ENCODE results near the gene LEPROT. TPM values are rescaled to one million over a fixed set of nuclear protein-coding genes. Genes with fewer than 3 reads are reported as not detected.

Gene LEPROT
- total and polyA plus RNA-seq, 2 experiments from 2014 or later = 22.9 to 24.9 TPM

DNA sequence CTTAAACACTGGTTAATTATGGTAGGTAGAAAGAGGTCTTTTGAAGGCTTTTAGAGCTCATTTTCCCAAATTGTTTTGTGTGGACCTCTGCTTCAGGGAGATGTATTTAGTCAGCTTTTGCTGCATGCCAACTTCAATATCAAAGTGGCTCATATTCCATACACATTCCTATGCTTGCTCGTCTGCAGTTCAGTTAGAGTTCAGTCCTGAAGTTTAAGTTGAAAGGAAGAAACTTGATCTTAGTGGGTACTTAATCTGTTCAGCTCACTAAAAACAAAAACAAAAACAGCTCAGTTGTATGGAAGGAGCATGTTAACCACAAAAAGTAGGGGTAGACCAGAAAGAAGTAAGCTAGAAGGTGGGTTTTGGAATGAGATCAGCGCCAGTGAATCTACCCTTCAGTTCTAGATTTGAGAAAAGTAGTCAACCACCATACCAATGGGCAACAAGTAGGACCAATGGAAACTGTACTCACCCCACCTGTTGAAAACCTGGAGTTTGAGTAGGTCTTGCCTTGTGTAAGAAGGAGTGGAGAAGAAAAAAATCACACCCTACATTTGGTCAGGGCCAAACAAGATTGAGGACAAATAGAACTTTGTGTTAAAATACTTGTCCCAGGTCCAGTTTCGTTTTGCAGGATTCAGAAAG is 58.0 kb downstream of the LEPROT start:
- Mint-ChIP-seq H3K4me3 (no peak overlapping the region), H3K27me3 (ENCODE audit: insufficient read depth, low read depth, poor library complexity) (no peaks in the 10 kb centered on the region), H3K36me3 (ENCODE audit: low read depth) (no peaks in the 10 kb centered on the region), H3K27ac (no peak overlapping the region), H3K9me3 (no peaks in the 10 kb centered on the region), H3K4me1 (no peaks in the 10 kb centered on the region)
- Histone ChIP-seq H3K4me2 (no peak overlapping the region), H4K20me1 (replicated peaks; ENCODE audit: insufficient read depth) (0 out of 2 replicates have a peak, but pooled peaks cover 3% of the 10 kb centered on the region), H3K27ac (ENCODE audit: low read depth) (no peak overlapping the region), H3K4me1 (ENCODE audit: insufficient read depth) (no peaks in the 10 kb centered on the region), H3K27me3 (ENCODE audit: insufficient read depth) (no peaks in the 10 kb centered on the region), H3K79me2 (replicated peaks; ENCODE audit: insufficient read depth) (no peaks in the 10 kb centered on the region), H3F3A (replicated peaks; ENCODE audit: low read depth) (no peaks in the 10 kb centered on the region), H3K36me3 (ENCODE audit: insufficient read depth) (no peaks in the 10 kb centered on the region), H2AFZ (no peak overlapping the region), H3K4me3 (no peak overlapping the region), H3K9me2 (ENCODE audit: insufficient read depth) (no peaks in the 10 kb centered on the region; the same call in 1 of the 2 replicates)
- TF ChIP-seq, protein P1, sequence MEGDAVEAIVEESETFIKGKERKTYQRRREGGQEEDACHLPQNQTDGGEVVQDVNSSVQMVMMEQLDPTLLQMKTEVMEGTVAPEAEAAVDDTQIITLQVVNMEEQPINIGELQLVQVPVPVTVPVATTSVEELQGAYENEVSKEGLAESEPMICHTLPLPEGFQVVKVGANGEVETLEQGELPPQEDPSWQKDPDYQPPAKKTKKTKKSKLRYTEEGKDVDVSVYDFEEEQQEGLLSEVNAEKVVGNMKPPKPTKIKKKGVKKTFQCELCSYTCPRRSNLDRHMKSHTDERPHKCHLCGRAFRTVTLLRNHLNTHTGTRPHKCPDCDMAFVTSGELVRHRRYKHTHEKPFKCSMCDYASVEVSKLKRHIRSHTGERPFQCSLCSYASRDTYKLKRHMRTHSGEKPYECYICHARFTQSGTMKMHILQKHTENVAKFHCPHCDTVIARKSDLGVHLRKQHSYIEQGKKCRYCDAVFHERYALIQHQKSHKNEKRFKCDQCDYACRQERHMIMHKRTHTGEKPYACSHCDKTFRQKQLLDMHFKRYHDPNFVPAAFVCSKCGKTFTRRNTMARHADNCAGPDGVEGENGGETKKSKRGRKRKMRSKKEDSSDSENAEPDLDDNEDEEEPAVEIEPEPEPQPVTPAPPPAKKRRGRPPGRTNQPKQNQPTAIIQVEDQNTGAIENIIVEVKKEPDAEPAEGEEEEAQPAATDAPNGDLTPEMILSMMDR (conservative IDR thresholded peaks at IDR 0.05; ENCODE audit: low read depth in 2 of 2) = no peak
- TF ChIP-seq ZNF114 (CRISPR knock-in tag; IDR thresholded peaks at IDR 0.05) (no peak), NANOG (IDR thresholded peaks at IDR 0.05; ENCODE audit: borderline replicate concordance) (no peak), CREB1 (CRISPR knock-in tag; IDR thresholded peaks at IDR 0.05; ENCODE audit: low read depth) (no peak), POLR2AphosphoS5 (IDR thresholded peaks at IDR 0.05; ENCODE audit: low read depth) (no peak), ZNF331 (CRISPR knock-in tag; IDR thresholded peaks at IDR 0.05; ENCODE audit: low read depth) (no peak), JUNB (IDR thresholded peaks at IDR 0.05; ENCODE audit: unreplicated experiment) (no peak), EZH2phosphoT487 (IDR thresholded peaks at IDR 0.05; ENCODE audit: unreplicated experiment) (no peak), EZH2 (IDR thresholded peaks at IDR 0.05; ENCODE audit: low read depth, unreplicated experiment) (no peak), STAT1 (IDR thresholded peaks at IDR 0.05; ENCODE audit: unreplicated experiment) (no peak)
- TF ChIP-seq, protein P2, sequence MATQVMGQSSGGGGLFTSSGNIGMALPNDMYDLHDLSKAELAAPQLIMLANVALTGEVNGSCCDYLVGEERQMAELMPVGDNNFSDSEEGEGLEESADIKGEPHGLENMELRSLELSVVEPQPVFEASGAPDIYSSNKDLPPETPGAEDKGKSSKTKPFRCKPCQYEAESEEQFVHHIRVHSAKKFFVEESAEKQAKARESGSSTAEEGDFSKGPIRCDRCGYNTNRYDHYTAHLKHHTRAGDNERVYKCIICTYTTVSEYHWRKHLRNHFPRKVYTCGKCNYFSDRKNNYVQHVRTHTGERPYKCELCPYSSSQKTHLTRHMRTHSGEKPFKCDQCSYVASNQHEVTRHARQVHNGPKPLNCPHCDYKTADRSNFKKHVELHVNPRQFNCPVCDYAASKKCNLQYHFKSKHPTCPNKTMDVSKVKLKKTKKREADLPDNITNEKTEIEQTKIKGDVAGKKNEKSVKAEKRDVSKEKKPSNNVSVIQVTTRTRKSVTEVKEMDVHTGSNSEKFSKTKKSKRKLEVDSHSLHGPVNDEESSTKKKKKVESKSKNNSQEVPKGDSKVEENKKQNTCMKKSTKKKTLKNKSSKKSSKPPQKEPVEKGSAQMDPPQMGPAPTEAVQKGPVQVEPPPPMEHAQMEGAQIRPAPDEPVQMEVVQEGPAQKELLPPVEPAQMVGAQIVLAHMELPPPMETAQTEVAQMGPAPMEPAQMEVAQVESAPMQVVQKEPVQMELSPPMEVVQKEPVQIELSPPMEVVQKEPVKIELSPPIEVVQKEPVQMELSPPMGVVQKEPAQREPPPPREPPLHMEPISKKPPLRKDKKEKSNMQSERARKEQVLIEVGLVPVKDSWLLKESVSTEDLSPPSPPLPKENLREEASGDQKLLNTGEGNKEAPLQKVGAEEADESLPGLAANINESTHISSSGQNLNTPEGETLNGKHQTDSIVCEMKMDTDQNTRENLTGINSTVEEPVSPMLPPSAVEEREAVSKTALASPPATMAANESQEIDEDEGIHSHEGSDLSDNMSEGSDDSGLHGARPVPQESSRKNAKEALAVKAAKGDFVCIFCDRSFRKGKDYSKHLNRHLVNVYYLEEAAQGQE (IDR thresholded peaks at IDR 0.05; ENCODE audit: unreplicated experiment) = no peak
- TF ChIP-seq, protein P3, sequence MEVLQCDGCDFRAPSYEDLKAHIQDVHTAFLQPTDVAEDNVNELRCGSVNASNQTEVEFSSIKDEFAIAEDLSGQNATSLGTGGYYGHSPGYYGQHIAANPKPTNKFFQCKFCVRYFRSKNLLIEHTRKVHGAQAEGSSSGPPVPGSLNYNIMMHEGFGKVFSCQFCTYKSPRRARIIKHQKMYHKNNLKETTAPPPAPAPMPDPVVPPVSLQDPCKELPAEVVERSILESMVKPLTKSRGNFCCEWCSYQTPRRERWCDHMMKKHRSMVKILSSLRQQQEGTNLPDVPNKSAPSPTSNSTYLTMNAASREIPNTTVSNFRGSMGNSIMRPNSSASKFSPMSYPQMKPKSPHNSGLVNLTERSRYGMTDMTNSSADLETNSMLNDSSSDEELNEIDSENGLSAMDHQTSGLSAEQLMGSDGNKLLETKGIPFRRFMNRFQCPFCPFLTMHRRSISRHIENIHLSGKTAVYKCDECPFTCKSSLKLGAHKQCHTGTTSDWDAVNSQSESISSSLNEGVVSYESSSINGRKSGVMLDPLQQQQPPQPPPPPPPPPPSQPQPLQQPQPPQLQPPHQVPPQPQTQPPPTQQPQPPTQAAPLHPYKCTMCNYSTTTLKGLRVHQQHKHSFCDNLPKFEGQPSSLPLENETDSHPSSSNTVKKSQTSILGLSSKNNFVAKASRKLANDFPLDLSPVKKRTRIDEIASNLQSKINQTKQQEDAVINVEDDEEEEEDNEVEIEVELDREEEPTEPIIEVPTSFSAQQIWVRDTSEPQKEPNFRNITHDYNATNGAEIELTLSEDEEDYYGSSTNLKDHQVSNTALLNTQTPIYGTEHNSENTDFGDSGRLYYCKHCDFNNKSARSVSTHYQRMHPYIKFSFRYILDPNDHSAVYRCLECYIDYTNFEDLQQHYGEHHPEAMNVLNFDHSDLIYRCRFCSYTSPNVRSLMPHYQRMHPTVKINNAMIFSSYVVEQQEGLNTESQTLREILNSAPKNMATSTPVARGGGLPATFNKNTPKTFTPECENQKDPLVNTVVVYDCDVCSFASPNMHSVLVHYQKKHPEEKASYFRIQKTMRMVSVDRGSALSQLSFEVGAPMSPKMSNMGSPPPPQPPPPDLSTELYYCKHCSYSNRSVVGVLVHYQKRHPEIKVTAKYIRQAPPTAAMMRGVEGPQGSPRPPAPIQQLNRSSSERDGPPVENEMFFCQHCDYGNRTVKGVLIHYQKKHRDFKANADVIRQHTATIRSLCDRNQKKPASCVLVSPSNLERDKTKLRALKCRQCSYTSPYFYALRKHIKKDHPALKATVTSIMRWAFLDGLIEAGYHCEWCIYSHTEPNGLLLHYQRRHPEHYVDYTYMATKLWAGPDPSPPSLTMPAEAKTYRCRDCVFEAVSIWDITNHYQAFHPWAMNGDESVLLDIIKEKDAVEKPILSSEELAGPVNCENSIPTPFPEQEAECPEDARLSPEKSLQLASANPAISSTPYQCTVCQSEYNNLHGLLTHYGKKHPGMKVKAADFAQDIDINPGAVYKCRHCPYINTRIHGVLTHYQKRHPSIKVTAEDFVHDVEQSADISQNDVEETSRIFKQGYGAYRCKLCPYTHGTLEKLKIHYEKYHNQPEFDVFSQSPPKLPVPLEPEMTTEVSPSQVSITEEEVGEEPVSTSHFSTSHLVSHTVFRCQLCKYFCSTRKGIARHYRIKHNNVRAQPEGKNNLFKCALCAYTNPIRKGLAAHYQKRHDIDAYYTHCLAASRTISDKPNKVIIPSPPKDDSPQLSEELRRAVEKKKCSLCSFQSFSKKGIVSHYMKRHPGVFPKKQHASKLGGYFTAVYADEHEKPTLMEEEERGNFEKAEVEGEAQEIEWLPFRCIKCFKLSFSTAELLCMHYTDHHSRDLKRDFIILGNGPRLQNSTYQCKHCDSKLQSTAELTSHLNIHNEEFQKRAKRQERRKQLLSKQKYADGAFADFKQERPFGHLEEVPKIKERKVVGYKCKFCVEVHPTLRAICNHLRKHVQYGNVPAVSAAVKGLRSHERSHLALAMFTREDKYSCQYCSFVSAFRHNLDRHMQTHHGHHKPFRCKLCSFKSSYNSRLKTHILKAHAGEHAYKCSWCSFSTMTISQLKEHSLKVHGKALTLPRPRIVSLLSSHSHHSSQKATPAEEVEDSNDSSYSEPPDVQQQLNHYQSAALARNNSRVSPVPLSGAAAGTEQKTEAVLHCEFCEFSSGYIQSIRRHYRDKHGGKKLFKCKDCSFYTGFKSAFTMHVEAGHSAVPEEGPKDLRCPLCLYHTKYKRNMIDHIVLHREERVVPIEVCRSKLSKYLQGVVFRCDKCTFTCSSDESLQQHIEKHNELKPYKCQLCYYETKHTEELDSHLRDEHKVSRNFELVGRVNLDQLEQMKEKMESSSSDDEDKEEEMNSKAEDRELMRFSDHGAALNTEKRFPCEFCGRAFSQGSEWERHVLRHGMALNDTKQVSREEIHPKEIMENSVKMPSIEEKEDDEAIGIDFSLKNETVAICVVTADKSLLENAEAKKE (CRISPR knock-in tag; IDR thresholded peaks at IDR 0.05) = no peak
- TF ChIP-seq, protein P4, sequence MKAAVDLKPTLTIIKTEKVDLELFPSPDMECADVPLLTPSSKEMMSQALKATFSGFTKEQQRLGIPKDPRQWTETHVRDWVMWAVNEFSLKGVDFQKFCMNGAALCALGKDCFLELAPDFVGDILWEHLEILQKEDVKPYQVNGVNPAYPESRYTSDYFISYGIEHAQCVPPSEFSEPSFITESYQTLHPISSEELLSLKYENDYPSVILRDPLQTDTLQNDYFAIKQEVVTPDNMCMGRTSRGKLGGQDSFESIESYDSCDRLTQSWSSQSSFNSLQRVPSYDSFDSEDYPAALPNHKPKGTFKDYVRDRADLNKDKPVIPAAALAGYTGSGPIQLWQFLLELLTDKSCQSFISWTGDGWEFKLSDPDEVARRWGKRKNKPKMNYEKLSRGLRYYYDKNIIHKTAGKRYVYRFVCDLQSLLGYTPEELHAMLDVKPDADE (IDR thresholded peaks at IDR 0.05) = no peak
- ATAC-seq (no peak), DNase-seq (ENCODE audit: low spot score) (no peak)
